Smooth muscle cell (in vitro differentiated cells): Measurements from ENCODE around the gene HK3. TPM values are rescaled to one million over a fixed set of nuclear protein-coding genes. Genes with fewer than 3 reads are reported as not detected.

ENCODE experiments used
- DNase-seq: peaks from one replicate; lab custom pipeline; 2025; ENCODE audit not compliant: unreplicated experiment; lab: John Stamatoyannopoulos, UW
- H2AFZ ChIP-seq: fragments of 200-600 bp; sonication (generic); 2 replicates; pipeline ENCODE4 v1.6.0; 2016; ENCODE audit warnings: antibody characterized with exemption, low read depth, mild to moderate bottlenecking
- H3F3A ChIP-seq: fragments of 200-600 bp; sonication (generic); 2 replicates; pipeline ENCODE4 v1.6.0; 2017; ENCODE audit warnings: antibody characterized with exemption, low read depth
- H3K27ac ChIP-seq: fragments of 200-600 bp; sonication (generic); 2 replicates; pipeline ENCODE4 v1.5.1; 2016; ENCODE audit warnings: low read depth, mild to moderate bottlenecking
- H3K27me3 ChIP-seq: fragments of 200-600 bp; sonication (generic); 2 replicates; pipeline ENCODE4 v1.6.1; 2016; ENCODE audit warnings: low read depth, mild to moderate bottlenecking
- H3K36me3 ChIP-seq: fragments of 200-600 bp; sonication (generic); 2 replicates; pipeline ENCODE4 v1.5.1; 2016; ENCODE audit warnings: low read depth
- H3K4me1 ChIP-seq: fragments of 200-600 bp; sonication (generic); 2 replicates; pipeline ENCODE4 v1.5.1; 2016; ENCODE audit warnings: low read depth
- H3K4me2 ChIP-seq: fragments of 200-600 bp; sonication (generic); 2 replicates; pipeline ENCODE4 v1.6.0; 2016; ENCODE audit warnings: mild to moderate bottlenecking
- H3K4me3 ChIP-seq: fragments of 200-600 bp; sonication (generic); 2 replicates; pipeline ENCODE4 v1.5.1; 2016; ENCODE audit warnings: mild to moderate bottlenecking
- H3K79me2 ChIP-seq: fragments of 200-600 bp; sonication (generic); 2 replicates; pipeline ENCODE4 v1.6.0; 2016; ENCODE audit warnings: low read depth, mild to moderate bottlenecking
- H3K9ac ChIP-seq: fragments of 200-600 bp; sonication (generic); 2 replicates; pipeline ENCODE4 v1.6.0; 2016; ENCODE audit warnings: low read depth
- H3K9me3 ChIP-seq: fragments of 200-600 bp; sonication (generic); replicated peaks from 2 replicates; pipeline ENCODE4 v1.5.1; 2016; ENCODE audit warnings: low read depth
- H4K20me1 ChIP-seq: fragments of 200-600 bp; sonication (generic); 2 replicates; pipeline ENCODE4 v1.6.0; 2016; ENCODE audit warnings: low read depth
- WGBS: methylation state at CpG from one replicate; pipeline ENCODE4 v1.1.7; 2016; ENCODE audit warnings: low lambda C conversion rate; 5-methylcytosine and 5-hydroxymethylcytosine counted together
- polyA plus RNA-seq: library from polyadenylated mRNA; unstranded; fragments of >200 nt; fragmentation: Nextera tagmentation; extraction: Ambion mirVana; gene quantifications from 2 replicates; pipeline ENCODE4 v1.2.1, GENCODE V29; 2016
- total RNA-seq: library from RNA; depleted of rRNA; stranded (reverse); fragments of >200 nt; gene quantifications from 2 replicates; pipeline ENCODE4 v1.2.3, GENCODE V29; 2014
- TF ChIP-seq, protein P1 (sequence below): fragments of 200-600 bp; sonication (generic); IDR thresholded peaks from 2 replicates; pipeline ENCODE4 v1.5.1; 2017; ENCODE audit warnings: borderline replicate concordance, mild to moderate bottlenecking, antibody characterized with exemption; ENCODE audit not compliant: insufficient read depth, poor library complexity, severe bottlenecking

The HK3 gene
- total and polyA plus RNA-seq, 2 experiments from 2014 or later, result not detected

DNA sequence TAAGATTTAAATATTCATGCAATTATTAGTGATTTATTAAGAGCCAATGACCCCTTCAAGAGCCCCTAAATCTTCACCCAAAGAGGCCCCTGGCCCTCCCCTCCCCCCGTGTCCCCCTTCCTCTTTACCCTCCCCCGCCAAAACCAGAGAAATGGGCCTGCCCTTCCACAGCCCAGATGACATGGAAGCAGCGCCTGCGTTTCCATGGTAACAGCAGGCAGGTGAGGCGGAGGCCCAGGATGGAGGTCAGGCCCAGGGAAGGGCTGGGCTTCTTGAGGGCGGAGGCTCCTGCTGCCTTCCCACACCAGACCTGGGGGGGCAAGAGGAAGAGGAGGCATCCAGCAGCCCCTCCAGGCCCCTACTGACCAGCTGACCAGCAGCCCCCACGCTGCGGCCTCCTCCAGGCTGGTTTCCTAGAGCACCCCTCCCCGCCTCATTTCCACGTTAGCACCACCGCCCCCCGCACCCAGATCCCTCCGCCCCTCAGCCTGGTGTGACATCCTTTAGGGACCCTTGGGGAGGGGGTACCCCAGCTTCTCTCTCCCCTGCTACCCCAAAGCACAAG lies 51.3 kb downstream of the HK3 start:
- DNase-seq, result no peak
- Histone ChIP-seq H3K9ac (no peak overlapping the region), H3K4me2 (no peak overlapping the region), H3K4me1 (no peaks in the 10 kb centered on the region), H3K79me2 (no peaks in the 10 kb centered on the region), H4K20me1 (no peaks in the 10 kb centered on the region), H2AFZ (no peak overlapping the region), H3K9me3 (no peaks in the 10 kb centered on the region), H3K36me3 (no peaks in the 10 kb centered on the region), H3K27me3 (no peaks in the 10 kb centered on the region), H3K4me3 (no peak overlapping the region), H3K27ac (no peak overlapping the region), H3F3A (no peaks in the 10 kb centered on the region)
- TF ChIP-seq, protein P1, sequence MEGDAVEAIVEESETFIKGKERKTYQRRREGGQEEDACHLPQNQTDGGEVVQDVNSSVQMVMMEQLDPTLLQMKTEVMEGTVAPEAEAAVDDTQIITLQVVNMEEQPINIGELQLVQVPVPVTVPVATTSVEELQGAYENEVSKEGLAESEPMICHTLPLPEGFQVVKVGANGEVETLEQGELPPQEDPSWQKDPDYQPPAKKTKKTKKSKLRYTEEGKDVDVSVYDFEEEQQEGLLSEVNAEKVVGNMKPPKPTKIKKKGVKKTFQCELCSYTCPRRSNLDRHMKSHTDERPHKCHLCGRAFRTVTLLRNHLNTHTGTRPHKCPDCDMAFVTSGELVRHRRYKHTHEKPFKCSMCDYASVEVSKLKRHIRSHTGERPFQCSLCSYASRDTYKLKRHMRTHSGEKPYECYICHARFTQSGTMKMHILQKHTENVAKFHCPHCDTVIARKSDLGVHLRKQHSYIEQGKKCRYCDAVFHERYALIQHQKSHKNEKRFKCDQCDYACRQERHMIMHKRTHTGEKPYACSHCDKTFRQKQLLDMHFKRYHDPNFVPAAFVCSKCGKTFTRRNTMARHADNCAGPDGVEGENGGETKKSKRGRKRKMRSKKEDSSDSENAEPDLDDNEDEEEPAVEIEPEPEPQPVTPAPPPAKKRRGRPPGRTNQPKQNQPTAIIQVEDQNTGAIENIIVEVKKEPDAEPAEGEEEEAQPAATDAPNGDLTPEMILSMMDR, result no peak
- 67% methylated on average over 5 of the region's 13 CpGs for WGBS

DNA sequence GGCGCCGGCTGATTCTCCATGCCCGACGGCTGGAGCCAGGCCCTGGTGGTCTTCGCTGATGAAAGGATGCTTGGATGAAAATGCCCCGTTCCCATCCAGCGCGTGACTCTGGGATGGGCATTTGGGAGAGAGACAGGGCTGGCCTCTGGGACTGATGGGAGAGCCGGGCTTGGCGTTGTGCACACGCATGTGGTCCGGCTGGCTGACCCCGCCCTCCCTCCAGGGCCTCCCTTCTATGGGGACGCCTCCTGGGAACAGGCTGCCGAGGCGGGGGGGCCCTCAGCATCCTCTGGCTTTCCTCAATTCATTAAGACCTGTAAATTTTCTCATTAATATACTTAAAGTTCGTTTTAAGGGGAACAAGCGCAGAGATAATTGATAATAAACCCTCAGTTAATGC lies 52.0 kb downstream of the HK3 start:
- Histone ChIP-seq H3K9ac (no peak overlapping the region), H3K4me1 (no peaks in the 10 kb centered on the region), H3K79me2 (no peaks in the 10 kb centered on the region), H3K4me3 (no peak overlapping the region), H2AFZ (no peak overlapping the region), H3K27ac (no peak overlapping the region), H3K9me3 (no peaks in the 10 kb centered on the region), H3K36me3 (no peaks in the 10 kb centered on the region), H3K4me2 (no peak overlapping the region), H4K20me1 (no peaks in the 10 kb centered on the region), H3K27me3 (no peaks in the 10 kb centered on the region), H3F3A (no peaks in the 10 kb centered on the region)
- DNase-seq, result no peak
- TF ChIP-seq, protein P1, result no peak
- WGBS, result 86% methylated on average over 18 of the region's 18 CpGs

DNA sequence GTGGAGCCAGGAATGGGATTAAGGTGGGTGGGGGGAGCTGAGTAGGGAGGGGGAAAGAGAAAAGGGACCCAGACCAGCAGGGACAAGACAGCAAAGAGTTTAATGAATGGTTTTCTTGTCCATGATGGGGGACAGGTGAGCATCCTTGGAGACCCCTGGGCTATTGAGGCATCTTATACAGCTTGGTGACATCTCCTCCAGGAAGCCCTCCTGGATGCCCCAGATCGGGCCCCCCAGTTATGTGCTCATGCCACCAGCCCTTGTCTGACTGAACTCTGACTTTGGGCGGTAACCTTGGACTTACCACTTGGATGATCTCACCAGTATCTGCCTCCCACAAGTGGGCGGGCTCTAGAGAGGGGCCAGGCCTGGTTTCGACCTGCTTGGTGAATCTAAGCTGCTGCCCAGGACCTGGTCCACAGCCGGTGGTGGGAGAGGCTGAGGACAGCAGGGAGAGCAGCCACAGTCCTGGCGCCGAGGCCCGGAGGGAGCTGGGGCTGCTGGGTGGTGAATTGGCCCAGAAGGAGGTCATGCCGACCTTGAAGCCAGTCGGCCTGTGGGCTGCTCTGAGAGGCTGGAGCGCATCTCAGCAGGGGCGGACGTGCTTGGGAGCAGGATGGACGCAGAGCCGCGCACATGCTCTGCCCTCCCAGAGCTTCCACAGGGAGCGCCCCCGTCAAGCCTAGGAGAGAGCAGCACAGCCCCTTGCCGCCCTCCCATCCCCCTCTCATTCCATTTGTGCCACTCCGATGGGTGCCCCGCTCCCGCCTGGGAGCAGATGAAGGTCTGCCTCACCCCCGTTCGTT lies 52.6 kb downstream of the HK3 start:
- Histone ChIP-seq H3K4me2 (no peak overlapping the region), H3K9me3 (no peaks in the 10 kb centered on the region), H3K4me3 (no peak overlapping the region), H4K20me1 (no peaks in the 10 kb centered on the region), H3K4me1 (no peaks in the 10 kb centered on the region), H3K27me3 (peaks cover 2% of the 10 kb centered on the region), H2AFZ (no peak overlapping the region), H3K27ac (no peak overlapping the region), H3K36me3 (no peaks in the 10 kb centered on the region), H3K79me2 (no peaks in the 10 kb centered on the region), H3K9ac (no peak overlapping the region), H3F3A (no peaks in the 10 kb centered on the region)
- TF ChIP-seq, protein P1, result no peak
- WGBS, result 85% methylated on average over 20 of the region's 24 CpGs
- no peak for DNase-seq

DNA sequence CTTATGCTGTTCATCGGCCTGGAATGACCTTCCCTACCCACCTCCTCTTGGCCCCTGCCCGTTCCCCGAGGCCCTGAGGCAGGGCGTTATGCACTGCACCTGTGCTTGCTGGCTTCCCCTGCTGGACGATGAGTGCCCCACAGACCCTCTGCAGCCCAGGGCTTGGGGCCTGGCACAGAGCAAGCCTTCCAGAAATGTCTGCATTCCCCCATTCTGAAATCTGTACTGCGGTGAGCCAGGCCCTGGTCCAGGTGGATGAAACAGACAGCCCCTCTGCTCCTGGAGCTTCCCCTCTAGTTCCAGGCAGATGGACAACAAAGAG lies 53.8 kb downstream of the HK3 start:
- peaks cover 4% of the 10 kb centered on the region for H3K4me1 ChIP-seq
- no peak overlapping the region for H3K4me2 ChIP-seq
- TF ChIP-seq, protein P1, result no peak
- no peak overlapping the region for H3K4me3 ChIP-seq
- H3F3A ChIP-seq, result no peaks in the 10 kb centered on the region
- H3K9me3 ChIP-seq, result no peaks in the 10 kb centered on the region
- 81% methylated on average over 6 of the region's 6 CpGs for WGBS
- H4K20me1 ChIP-seq, result no peaks in the 10 kb centered on the region
- H3K36me3 ChIP-seq, result no peaks in the 10 kb centered on the region
- H3K9ac ChIP-seq, result no peak overlapping the region
- H3K27me3 ChIP-seq, result peaks cover 4% of the 10 kb centered on the region
- H3K27ac ChIP-seq, result no peak overlapping the region
- no peaks in the 10 kb centered on the region for H3K79me2 ChIP-seq
- no peak for DNase-seq
- no peak overlapping the region for H2AFZ ChIP-seq
